T-helper 2 cell treated with Interferon-gamma antibody and Interleukin-4, amounts not matched to agents 100 ng/mL and 5 ng/mL, for 36 hours (primary cell): ENCODE results near the gene DCTN4. TPM values are rescaled to one million over a fixed set of nuclear protein-coding genes. Genes with fewer than 3 reads are reported as not detected.

Experiments
- intact Hi-C: fragments of 100-400 bp; cut with micrococcal nuclease; formaldehyde crosslinking; loops from one replicate; pipeline ENCODE4 v1.15.1; 2023
- total RNA-seq: library from RNA; stranded (reverse); gene quantifications from 2 replicates; pipeline ENCODE4 v1.2.3, GENCODE V29; 2022

The DCTN4 gene
- total RNA-seq, 1 donor from 2014 or later = 42.0 TPM

DNA sequence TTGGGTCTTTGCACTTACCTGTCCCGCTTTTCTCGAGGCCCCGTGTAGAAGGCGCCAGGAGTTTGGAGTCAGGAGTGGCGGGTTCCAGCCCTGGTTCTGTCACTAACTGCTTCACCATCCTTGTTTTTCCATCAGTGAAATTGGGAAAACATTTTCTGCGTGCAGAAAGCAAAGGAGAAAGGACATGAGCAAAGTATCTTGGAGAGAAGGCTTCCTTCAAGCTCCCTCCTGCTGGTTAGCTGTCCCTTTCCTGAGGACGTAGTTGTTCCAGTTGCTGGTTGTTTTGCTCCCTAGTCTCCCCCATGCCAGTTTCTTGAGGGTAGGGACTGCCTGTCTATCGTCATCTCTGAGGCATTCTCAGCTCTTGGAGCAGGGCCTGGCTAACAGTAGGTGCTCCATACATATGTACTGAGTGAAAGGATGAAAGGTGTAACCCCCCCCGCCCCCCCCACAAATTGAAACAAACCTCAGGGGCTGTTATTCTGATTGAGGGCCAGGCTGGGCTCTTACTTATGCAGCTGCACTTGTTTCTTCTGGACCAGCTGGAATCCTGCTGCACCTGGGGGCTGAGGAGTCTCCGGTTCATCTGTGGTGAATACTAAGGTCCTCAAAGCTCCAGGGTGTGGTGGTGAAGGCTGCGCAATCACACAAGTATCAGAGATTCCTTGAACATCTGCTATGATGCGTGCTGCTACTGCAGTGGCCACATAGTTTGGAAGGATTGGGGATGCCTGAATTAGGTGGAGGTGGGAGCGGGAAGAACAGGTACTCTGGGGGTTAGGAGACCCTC, 20.8 kb upstream of the DCTN4 start:
- intact Hi-C loops = loop anchor here (1.0 to 10.0 kb wide), 9 partner anchors 21 to 1435 kb away; partner anchors contain the start of genes ANXA6, GRPEL2, RBM22 and RPS14

DNA sequence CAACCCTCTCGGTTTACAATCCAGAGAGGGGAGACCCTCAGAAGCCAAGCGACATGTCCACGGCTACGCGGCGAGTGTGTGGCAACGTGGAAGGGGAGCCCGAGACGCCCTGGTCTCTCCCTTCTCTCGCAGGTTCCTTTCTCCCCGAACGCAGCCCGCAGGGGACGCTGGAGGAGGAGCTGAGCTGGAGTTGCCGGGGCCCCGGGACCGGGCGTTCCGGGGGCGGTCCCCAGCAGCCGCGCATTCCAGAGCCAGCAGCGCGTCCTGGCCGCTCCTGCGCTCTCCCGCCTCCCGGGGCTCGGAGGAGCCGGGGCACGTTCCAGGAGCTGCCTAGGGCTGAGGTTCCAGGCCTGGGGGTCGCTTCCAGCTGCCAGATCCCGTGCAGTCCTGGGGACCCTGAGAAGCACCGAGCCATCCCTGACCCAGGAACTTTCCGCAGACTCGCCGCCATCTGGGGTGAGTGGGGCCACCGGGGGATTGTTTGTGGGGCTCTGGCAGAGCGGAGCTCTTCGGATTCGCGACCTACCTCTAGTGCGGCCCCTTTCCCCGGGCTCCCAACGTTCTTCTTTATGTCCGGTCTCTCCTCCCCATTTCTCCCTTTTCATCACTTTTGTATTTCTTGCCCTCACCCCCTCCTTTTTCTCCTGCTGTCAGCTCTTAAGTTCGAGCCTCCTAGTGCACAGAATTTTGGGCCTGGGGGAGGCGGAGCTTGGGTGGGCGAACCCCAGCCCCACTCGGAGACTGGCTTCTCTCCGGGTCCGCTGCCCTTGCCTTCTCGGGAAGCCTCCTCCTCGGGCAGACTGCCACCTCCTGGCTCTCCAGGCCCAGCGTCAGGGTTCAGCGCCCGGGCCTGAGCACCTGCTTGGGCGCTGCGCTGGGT, 19.9 kb upstream of the DCTN4 start, which contains the start of gene SMIM3:
Gene SMIM3 (plus strand): TSS at position 241 of the 880 bp plus-strand sequence. CDS start 16,684 bp downstream, outside the sequence.
- intact Hi-C loops = loop anchor here (1.0 to 5.0 kb wide), 4 partner anchors 20 to 331 kb away; partner anchors contain the start of genes RBM22 and RPS14

DNA sequence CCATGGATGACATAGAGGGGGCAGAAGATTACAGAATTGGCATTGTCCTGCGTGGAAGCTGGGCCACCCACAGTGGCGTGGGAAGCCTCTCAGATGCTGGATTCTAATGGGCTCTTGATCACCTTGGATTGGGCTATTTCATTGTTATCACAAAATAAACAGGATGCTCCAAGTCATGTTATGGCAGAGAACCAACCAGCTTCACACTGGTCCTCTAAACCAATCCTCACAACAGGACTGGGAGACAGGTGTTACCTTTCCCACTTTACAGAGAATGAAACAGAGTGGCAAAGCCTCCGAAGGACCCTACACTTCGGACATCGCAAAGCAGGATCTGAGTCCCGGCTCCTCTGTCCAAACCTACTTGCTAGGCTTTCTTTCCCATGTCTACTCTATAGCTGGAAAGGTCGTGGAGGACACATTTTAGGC, 19.3 kb upstream of the DCTN4 start:
- intact Hi-C loops = loop anchor here (5.0 kb wide), 1 partner anchor 331 kb away; the partner anchor contains the start of gene RPS14

DNA sequence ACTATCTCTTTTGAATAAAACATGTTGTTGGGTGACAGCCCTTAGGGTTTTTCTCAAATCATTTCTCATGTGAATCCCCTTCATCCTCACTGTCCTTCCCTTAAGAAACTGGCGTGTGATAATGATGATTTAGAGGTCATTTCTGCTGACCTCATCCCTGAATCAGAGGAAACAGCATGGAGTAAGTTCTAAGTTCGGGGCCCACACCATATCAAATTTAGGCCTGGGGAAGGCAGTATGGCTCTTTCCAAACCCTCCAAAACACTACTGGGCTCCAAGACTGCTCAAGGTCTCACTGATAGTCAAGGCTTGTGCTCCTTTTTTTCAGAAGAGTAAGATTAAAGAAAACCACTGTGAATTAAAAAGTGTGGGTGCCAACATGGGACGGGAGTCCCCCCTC, 18.9 kb upstream of the DCTN4 start:
- intact Hi-C loops = loop anchor here (5.0 kb wide), 1 partner anchor 330 kb away; the partner anchor contains the start of gene RPS14

DNA sequence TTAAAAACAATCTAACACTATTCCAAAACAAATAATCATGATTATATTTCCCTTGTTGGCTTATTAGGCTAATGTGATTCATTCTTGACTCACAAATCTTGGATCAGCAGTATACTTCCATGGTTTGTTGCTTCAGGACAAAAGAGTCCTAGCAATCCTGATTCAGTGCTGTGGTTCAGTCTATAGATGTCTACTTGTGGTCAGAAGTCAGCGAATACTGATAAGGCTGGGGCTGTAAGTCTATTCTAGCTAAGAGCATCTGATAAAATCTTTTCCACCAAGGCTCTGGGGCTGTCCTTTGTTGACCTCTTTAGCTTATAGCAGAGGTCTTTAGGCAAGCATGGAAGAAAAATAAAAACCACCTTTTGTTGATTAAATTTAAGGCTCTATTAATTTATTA, 15.3 kb upstream of the DCTN4 start:
- intact Hi-C loops = no loop called here

DNA sequence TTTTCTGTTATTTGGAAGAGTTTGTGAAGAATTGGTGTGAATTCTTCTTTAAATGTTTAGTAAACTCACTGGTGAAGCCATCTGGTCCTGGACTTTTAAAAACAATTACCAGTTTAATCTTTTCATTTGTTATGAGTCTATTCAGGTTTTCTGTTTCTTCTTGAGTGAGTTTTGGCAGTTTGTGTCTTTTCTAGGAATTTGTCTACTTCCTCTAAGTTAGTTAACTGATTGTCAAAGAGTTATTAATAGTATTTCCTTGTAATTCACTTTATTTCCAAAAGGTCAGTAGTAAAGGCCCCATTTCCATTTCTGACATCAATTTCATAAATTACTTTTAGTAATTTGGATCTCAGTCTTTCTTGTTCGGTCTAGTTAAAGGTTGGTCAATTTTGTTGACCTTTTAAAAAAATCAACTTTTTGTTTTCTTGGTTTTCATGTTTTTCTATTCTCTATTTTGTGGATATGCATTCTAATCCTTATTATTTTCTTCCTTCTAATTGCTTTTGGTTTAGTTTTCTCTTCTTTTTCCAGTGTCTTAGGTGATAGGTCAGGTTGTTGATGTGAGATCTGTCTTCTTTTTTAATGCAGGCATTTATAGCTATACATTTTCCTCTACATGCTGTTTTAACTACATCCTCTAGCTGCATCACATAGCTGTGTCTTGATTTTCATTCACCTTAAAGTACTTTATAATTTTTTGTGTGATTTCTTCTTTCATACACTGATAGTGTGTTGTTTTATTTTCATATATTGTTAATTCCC, 12.4 kb upstream of the DCTN4 start:
- intact Hi-C loops = no loop called here

DNA sequence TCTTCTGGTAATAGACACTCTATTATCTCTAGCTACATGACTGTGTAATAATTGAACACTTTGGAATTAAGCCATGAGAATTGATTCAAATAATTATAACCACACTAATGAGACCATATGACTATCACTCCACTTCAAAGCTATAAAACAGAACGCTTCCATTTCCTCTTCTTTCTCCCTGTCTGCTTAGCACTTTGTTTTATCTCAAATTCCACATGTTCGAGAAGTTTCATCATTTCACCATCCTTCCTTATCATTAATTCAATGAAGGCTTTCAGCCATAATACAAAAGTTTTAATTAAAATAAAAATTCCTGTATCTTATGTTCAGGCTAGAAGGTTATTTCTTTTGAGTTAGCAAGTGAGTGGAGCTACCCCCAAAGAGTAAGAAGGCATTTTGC, 7.4 kb upstream of the DCTN4 start:
- intact Hi-C loops = no loop called here

DNA sequence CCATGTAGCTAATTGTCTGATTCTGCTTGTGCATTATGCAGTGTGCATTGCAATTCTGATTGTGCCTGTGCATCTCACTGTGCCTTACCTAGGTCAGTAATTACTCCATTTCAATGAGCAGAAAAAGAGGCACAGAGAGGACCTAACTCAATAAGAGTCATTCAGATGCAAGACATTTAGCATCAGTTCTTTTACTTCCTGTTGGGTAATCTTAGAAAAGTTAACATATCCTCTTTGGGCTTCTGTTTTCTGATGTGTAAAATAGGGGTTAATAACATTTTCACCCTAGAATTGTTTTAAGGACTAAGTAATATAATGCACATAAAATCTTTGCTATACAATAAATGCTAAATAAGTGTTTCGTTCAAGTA, 7.0 kb upstream of the DCTN4 start:
- intact Hi-C loops = no loop called here

DNA sequence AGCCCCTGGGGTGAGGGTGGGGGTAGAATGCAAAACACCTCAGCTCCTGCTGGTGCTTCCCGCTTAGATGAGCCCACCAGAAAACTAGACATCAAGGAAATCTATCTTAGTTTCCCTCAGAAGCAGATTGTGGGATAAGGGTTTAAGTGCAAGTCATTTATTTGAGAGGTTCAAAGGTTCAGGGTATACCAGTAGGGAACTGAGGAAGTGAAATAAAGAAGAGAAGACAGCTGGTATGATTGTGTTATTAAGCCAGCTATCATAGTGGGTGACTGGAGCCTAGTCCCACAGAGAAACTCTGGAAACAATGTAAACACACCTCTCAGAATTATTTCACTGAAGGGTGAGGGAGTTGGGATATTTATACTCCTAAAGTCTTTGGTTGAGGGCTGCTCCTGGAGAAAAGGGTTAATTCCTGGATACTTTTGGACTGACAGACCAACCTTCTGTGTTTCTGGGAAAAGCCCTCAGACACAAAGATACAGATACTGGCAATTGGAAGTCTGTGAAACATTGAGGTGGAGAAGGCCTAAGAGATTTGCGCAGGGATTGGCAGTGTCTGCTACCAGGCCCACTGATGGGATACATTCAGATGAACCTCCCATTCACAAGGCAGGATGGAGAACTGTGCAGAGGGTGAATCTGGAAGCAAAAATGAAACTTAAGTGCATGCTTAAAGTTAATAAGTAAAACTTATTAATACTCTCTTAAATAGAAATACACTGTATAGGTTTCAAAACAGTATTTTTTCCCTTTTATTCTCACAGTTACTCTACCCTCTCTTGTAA, 6.4 kb upstream of the DCTN4 start:
- intact Hi-C loops = no loop called here

DNA sequence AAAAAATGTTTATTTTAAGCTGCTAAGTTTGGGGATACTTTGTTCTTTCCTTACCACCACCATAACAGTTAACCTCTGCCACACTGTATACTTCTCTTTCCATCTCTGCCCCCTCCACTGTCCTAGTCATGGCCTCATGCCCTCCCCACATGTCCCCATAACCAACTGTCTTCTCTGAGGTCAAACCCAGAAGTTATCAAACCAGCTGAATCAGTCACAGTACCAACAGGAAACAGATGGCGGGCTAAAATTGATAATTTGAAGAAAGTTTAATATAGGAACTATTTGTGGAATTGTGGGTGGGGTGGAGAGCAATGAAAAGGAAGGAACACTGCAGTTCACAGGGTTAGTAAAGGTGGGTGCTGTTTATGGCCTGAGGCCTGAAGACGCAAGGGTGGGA, 5.7 kb upstream of the DCTN4 start:
- intact Hi-C loops = no loop called here

DNA sequence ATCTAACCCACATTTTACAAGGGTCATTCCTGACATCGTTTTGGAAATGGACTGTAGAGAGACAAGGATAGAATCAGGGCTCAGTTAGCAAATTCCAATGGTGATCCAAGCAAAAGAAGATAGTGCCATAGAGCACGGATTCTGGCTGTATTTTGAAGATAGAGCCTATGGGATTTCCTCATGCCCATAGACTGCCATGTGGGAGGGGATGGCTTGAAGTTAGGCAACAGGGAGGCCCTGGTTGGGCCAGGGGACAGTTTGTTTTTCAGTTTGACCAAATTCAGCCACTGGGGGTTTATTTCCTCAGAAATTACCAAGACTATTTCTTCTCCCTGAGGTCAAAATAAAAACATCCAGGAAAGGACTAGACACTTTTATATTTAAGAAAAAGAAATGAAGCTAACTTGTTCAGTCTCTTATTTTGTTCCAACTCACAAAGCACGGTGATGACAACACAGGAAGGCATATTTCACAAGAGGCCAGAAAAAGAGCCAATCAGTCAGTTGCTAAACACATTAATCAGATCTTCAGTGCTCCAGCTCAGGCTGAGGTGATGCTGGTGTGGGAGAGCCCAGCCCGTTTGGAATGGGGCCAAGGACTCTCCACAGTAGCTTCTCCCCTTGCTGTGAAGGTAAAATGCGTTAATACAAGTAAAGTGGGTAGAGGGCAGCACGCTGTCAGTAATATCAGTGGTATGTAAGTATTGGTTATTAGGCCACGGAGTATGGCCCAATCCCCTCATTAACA, 4.4 kb upstream of the DCTN4 start:
- intact Hi-C loops = no loop called here

DNA sequence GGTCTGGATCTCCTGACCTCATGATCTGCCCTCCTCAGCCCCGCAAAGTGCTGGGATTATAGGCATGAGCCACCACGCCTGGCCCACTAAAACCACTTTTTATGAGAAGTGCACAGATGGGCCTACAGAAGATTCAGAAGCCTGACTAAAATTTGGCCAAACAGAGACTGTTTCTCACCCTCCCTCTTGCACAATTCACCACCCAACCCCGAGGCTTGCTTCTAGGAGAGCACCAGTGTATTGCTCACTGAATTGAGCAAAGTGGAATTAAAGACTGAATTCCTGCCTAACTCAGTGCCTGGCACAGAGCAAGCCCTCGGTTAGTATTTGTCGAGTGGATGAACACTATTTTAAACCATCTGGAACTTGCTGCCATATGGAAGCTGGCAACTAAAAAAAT, 3.4 kb upstream of the DCTN4 start:
- intact Hi-C loops = no loop called here

DNA sequence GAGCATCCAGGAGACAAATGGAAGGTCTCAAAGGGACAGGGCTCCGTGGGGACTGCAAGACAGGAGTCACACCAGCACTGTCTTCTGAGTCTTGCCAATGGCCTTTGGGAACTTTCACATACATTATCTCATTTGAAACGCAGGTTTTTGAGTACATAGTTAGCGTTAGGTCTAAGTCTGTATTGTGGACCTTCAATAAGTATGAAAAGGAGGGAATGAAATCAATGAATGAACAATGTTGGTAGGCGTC, 442 bp upstream of the DCTN4 start:
- intact Hi-C loops = loop anchor here (2.0 to 5.0 kb wide), 5 partner anchors 22 to 494 kb away; partner anchors contain the start of genes GM2A, RPS14 and TCOF1

DNA sequence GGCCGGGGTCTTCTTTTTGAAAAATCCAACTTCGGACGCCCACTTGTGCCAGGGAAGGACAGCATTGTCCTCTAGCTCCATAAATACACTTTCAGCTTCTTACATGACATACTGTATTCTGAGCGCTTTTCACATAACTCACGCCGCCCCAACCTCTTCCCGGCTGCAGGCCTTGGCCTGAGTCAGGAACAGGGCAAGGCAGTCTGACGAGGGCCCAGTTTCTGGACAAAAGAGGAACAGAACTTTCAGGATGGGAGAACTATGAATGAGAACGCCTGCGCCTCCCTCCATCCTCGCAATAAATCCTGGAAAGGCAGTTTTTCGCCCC, 650 bp downstream of the DCTN4 start:
- intact Hi-C loops = loop anchor here (1.0 to 5.0 kb wide), 9 partner anchors 21 to 495 kb away; partner anchors contain the start of genes GM2A, RBM22, RPS14 and TCOF1

DNA sequence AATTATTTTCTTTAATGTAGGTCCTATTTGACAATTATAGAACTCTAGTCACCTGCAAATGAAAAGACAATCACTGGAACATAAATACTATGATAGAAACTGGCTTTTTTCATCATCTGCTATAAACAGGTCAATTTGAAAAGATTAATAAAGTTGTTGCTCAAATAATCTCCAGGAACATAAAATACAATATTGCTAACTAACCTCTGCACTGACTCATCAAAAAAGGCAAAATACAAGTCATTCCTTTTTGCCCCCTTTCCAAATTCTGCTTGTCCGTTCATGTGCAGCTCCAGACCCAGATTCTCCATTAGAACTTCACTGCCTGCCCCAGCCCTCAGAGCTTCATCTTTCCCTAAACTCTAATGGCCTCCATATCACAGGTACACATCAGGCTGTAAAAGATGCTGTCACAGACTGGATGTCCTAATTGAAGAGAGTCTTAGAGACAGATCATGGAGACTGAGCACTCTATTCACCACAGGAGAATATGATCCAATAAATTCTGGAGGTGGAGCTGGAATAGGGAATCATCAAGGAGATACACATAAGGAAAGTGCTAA, 1.6 kb downstream of the DCTN4 start:
- intact Hi-C loops = loop anchor here (5.0 kb wide), 1 partner anchor 455 kb away; no protein-coding TSS in a partner anchor

DNA sequence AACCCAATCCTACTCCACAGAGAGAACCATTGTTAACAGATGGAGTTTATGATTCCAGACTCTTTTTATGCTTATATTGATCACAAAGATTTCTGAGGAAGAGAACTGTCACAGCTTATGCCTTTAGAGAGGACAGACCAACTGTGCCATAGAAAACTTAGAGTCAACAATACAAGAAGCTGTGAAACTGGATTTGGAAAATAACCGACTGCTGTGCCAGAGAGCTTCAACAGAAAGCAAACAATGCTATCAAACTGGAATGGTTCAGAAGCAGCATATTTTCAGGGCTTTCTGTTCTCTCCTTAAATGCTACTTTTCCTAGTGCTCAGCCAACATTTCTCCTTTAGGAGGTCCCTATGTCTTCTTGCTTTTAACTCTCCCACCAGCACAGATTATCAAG, 5.0 kb downstream of the DCTN4 start:
- intact Hi-C loops = no loop called here

DNA sequence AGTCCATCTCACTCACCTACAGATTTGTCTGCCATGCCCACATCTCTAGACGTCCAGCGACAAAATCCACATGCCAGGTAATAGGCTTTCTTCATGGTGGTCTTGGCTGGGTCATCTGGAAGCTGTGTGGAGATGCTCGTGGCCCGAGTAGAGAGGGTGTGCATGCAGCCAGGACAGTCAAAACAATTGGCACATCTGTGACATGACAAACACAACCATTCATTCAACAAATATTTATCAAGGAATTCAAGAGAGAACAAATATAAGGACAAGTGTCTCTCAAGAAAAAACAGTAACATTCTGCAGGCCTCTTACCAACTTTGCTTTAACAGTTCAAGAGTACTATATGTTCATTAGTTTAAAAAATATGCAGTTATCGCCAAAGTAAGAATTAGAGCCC, 5.4 kb downstream of the DCTN4 start:
- intact Hi-C loops = no loop called here

DNA sequence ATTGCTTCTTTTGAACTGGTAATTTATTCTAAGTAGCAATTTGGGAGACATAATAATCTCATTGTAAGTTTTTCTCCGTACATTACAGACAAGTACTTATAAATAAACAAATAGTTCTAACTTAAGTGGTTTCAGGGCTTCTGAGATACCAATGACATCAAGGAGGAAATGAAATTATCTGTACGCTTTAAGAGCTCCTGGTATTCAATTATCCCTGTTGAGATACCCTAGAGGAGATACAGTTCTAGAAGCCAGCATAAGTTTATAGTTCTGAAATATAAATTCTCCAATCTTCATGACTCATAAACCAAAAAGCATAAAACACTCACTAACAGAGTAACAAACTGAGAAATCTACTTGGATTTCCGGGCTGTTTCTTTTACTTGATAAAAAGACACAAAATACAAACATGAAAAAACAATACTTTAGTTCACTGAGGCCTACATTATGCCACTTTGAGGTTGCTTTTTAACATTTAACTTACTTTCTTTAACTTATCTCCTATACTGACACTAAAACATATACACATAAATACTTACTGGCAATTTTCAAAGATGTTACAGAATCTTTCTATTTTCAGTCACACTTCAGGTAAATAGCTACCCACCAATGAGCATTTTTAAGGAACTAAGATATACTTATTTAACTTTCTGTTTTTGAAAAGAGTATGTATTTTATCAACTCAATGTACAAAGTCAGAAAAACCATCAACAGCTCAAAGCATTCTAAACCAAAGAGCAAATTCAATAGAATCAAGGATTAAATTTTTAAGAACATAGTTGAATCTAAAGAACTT, 7.5 kb downstream of the DCTN4 start:
- intact Hi-C loops = no loop called here

DNA sequence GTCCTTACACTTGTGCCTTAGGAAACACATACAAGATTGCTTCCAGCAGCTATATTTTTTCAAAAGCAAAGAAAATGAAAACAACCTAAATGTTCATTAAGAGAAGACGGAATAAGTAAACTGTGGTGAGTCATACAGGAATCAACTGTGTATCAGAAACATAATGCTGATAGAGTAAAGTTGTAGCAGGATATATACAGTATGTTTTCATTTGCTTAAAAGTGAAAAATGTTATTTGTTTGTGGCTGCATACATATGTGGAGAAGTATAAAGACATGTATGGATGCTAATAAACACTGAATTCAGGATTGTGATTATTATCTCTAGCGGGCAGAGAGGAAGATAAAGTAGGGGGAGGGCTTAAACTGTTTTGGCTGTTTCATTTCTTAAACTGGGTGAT, 8.3 kb downstream of the DCTN4 start:
- intact Hi-C loops = no loop called here
